Uterus (tissue), 4 donors: ENCODE results near the gene CTPS2. TPM values are rescaled to one million over a fixed set of nuclear protein-coding genes. Genes with fewer than 3 reads are reported as not detected.
"Not testable (repeated sequence)": the region's sequence is repeated elsewhere in the genome, so short reads cannot be mapped to it uniquely, and the experiment has no call there.

Experiments used
- DNase-seq, 2 donors: peaks; one replicate each; pipeline ENCODE4 v3.0.0-alpha.2; 2019 to 2020
- H3K27ac ChIP-seq, 2 donors: fragments of 200-600 bp; sonication (generic); 1 replicate in 1 of 2; 2 replicates in 1 of 2; pipeline ENCODE4 v1.5.1; 2016 to 2018
- H3K27me3 ChIP-seq, 2 donors: fragments of 200-600 bp; sonication (generic); one replicate each; pipeline ENCODE4 v1.5.1; 2018 to 2019; ENCODE audit warnings: control low read depth in 1 of 2
- H3K36me3 ChIP-seq, 2 donors: fragments of 200-600 bp; sonication (generic); one replicate each; pipeline ENCODE4 v1.5.1; 2019; ENCODE audit warnings: control low read depth in 1 of 2
- H3K4me1 ChIP-seq, 2 donors: fragments of 200-600 bp; sonication (generic); one replicate each; pipeline ENCODE4 v1.5.1; 2018 to 2019; ENCODE audit warnings: control low read depth in 1 of 2
- H3K4me3 ChIP-seq, 2 donors: fragments of 200-600 bp; sonication (generic); 1 replicate in 1 of 2; 2 replicates in 1 of 2; pipeline ENCODE4 v1.5.1; 2018 to 2019; ENCODE audit warnings: mild to moderate bottlenecking in 1 of 2
- H3K9me3 ChIP-seq, 2 donors: fragments of 200-600 bp; sonication (generic); one replicate each; pipeline ENCODE4 v1.5.1; 2019; ENCODE audit warnings: control low read depth in 1 of 2
- CTCF ChIP-seq, 4 experiments: fragments of 200-600 bp in 2 of 4; fragments of 450-650 bp in 2 of 4; sonication (generic) in 2 of 4; IDR thresholded peaks; one replicate each; pipeline ENCODE4 v1.5.1; 2016 to 2019; ENCODE audit warnings: antibody characterized with exemption in 4 of 4, mild to moderate bottlenecking in 2 of 4, moderate library complexity in 1 of 4
- POLR2A ChIP-seq, 2 donors: fragments of 450-650 bp; IDR thresholded peaks; one replicate each; pipeline ENCODE4 v1.6.1; 2016; ENCODE audit warnings: antibody characterized with exemption in 2 of 2, mild to moderate bottlenecking in 1 of 2, moderate library complexity in 1 of 2
- intact Hi-C: fragments of 100-400 bp; cut with DNase I; formaldehyde crosslinking; loops from one replicate; pipeline ENCODE4 v1.15.1; 2023; ENCODE audit warnings: low total_unique reads
- total RNA-seq, 4 donors: library from RNA; depleted of rRNA in 3 of 4; stranded (reverse); fragments of >200 nt in 3 of 4; gene quantifications; one replicate each; pipeline versions ENCODE4 v1.1.0 to v1.2.4, GENCODE V29; 2014 to 2023
- donor health status: DM: yes; HTN: yes; CAD: no.

Gene CTPS2
- total RNA-seq, 4 donors from 2014 or later, result 7.1 to 48.9 (median 14.8) TPM

DNA sequence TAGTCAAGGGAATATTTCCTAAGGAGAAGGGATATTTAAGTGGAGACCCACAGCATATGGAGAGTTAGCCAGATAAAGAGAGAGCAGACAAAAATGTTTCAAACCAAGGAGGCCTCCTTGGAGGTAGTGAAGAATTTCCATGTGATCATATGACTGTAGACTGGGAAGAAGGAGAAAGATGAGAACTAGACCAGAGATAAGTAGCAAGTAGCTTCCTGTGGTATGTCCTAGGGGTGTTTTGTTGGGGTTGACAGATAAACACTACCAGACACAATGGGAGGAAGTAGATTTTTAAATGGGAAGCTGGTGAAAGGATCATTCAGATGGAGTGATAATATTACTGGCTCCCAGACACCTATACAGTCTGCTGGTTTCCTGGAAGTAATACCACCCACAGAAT, 20.5 kb upstream of the CTPS2 start:
- Histone ChIP-seq H3K36me3 (no peaks in the 10 kb centered on the region), H3K27ac (no peak overlapping the region), H3K9me3 (no peaks in the 10 kb centered on the region), H3K27me3 (no peaks in the 10 kb centered on the region), H3K4me3 (no peak overlapping the region), H3K4me1 (no peaks in the 10 kb centered on the region)
- intact Hi-C loops, result no loop called here
- TF ChIP-seq CTCF (IDR thresholded peaks at IDR 0.05), result no peak
- TF ChIP-seq POLR2A (IDR thresholded peaks at IDR 0.05), result no peak
- DNase-seq, result no peak

DNA sequence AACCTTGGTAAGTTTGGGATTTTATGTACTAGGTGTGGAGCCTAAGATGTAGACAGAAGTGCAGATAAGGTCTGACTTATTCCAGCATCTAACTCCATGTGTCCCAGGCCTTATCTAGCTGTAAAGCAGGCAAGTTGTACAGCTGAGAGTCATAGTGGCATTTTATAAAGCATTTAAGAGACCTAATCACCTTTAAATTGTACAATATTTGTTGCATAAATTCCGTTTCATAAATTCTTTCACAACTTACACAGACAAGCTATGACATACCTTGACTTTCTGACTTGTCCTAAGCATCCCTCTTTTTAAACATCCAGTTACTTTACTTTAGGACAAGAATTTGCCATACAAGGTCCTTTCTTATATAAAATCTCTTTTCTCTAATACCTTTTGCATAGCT, 18.0 kb upstream of the CTPS2 start:
- H3K27ac ChIP-seq, result no peak overlapping the region
- no peaks in the 10 kb centered on the region for H3K36me3 ChIP-seq
- no peaks in the 10 kb centered on the region for H3K4me1 ChIP-seq
- TF ChIP-seq CTCF (IDR thresholded peaks at IDR 0.05) (no peak), POLR2A (IDR thresholded peaks at IDR 0.05) (no peak)
- DNase-seq, result no peak
- H3K27me3 ChIP-seq, result no peaks in the 10 kb centered on the region
- H3K4me3 ChIP-seq, result no peak overlapping the region
- intact Hi-C loops, result no loop called here
- H3K9me3 ChIP-seq, result no peaks in the 10 kb centered on the region

- H3K4me3 ChIP-seq, result no peak overlapping the region
- no peak for DNase-seq
- no peaks in the 10 kb centered on the region for H3K27me3 ChIP-seq
- no peak for TF ChIP-seq CTCF (IDR thresholded peaks at IDR 0.05)
- TF ChIP-seq POLR2A (IDR thresholded peaks at IDR 0.05), result no peak
- no peak overlapping the region for H3K27ac ChIP-seq
- no peaks in the 10 kb centered on the region for H3K36me3 ChIP-seq
- intact Hi-C loops, result no loop called here
- no peaks in the 10 kb centered on the region for H3K4me1 ChIP-seq
- no peaks in the 10 kb centered on the region for H3K9me3 ChIP-seq
These were observed 15.2 kb upstream of the CTPS2 start for GRCh38 chrX:16727637-16728036.

- H3K4me3 ChIP-seq, H3K27ac ChIP-seq, H3K27me3 ChIP-seq, intact Hi-C loops, H3K36me3 ChIP-seq, DNase-seq, H3K9me3 ChIP-seq, H3K4me1 ChIP-seq: not testable (repeated sequence)
These were observed 14.0 kb upstream of the CTPS2 start for GRCh38 chrX:16726347-16726988.

- no peak overlapping the region for H3K4me3 ChIP-seq
- DNase-seq, result no peak
- H3K4me1 ChIP-seq, result peaks cover 0 to 4% of the 10 kb centered on the region in 2 donors
- H3K36me3 ChIP-seq, result no peaks in the 10 kb centered on the region
- H3K9me3 ChIP-seq, result no peaks in the 10 kb centered on the region
- no peak overlapping the region for H3K27ac ChIP-seq
- TF ChIP-seq POLR2A (IDR thresholded peaks at IDR 0.05) (no peak), CTCF (IDR thresholded peaks at IDR 0.05) (no peak)
- intact Hi-C loops, result no loop called here
- no peaks in the 10 kb centered on the region for H3K27me3 ChIP-seq
These were observed 12.6 kb upstream of the CTPS2 start for GRCh38 chrX:16725072-16725471.

GRCh38 chrX:16722481-16722880, 10.0 kb upstream of the CTPS2 start:
- Histone ChIP-seq H3K9me3 (no peaks in the 10 kb centered on the region), H3K4me3 (no peak overlapping the region), H3K27me3 (no peaks in the 10 kb centered on the region), H3K4me1 (peaks cover 0 to 4% of the 10 kb centered on the region in 2 donors), H3K27ac (no peak overlapping the region), H3K36me3 (no peaks in the 10 kb centered on the region)
- no peak for DNase-seq
- intact Hi-C loops, result no loop called here
- TF ChIP-seq CTCF (IDR thresholded peaks at IDR 0.05) (no peak), POLR2A (IDR thresholded peaks at IDR 0.05) (no peak)
